Psoas muscle (tissue), 8 donors: ENCODE data around the gene PDSS1. TPM values are rescaled to one million over a fixed set of nuclear protein-coding genes. Genes with fewer than 3 reads are reported as not detected.
A peak's percentile ranks its signal among the peaks of the same experiment; 100 is the strongest.

Experiments
- ATAC-seq, 4 donors: fragments of 200-7000 bp; cut with Tn5 transposase; one replicate each; pipeline ENCODE4 v1.9.1; 2020; ENCODE audit warnings: moderate library complexity in 3 of 4, mild to moderate bottlenecking in 2 of 4
- DNase-seq, 2 donors: peaks; one replicate each; pipeline ENCODE4 v3.0.0-alpha.2; 2020
- H3K27ac ChIP-seq: fragments of 200-600 bp; one replicate; pipeline ENCODE4 v1.8.0; 2022
- H3K27me3 ChIP-seq, 3 donors: fragments of 200-600 bp in 1 of 3; one replicate each; pipeline versions ENCODE4 v1.6.1 to v1.8.0; 2013 to 2022; ENCODE audit warnings: low read length in 2 of 3, mild to moderate bottlenecking in 2 of 3, moderate library complexity in 1 of 3; ENCODE audit not compliant: insufficient read depth in 3 of 3
- H3K36me3 ChIP-seq, 2 donors: fragments of 200-600 bp in 1 of 2; one replicate each; pipeline versions ENCODE4 v1.6.1 to v1.8.0; 2013 to 2022; ENCODE audit warnings: low read depth in 1 of 2, mild to moderate bottlenecking in 1 of 2, moderate library complexity in 1 of 2; ENCODE audit not compliant: insufficient read depth in 1 of 2
- H3K4me1 ChIP-seq: fragments of 200-600 bp; one replicate; pipeline ENCODE4 v1.8.0; 2022
- H3K4me3 ChIP-seq: fragments of 200-600 bp; one replicate; pipeline ENCODE4 v1.8.0; 2022; ENCODE audit warnings: mild to moderate bottlenecking
- H3K9me3 ChIP-seq: fragments of 200-600 bp; one replicate; pipeline ENCODE4 v1.8.0; 2022
- CTCF ChIP-seq: fragments of 200-600 bp; IDR thresholded peaks from one replicate; pipeline ENCODE4 v1.8.0; 2022; ENCODE audit warnings: antibody characterized with exemption
- WGBS, 3 donors: extraction: QIAGEN DNeasy Blood & Tissue Kit; methylation state at CpG; one replicate each; pipeline versions ENCODE4 v1.1.6 to v1.1.7; 2013; 5-methylcytosine and 5-hydroxymethylcytosine counted together
- intact Hi-C, 2 donors: fragments of 100-400 bp; cut with DNase I; formaldehyde crosslinking; loops; one replicate each; pipeline versions ENCODE4 v1.11.0 to v1.14.2; 2022
- polyA plus RNA-seq, 3 donors: library from polyadenylated mRNA; stranded (reverse); fragments of 200-250 nt; gene quantifications; one replicate each; pipeline ENCODE4 v1.2.3, GENCODE V29; 2013
- total RNA-seq, 4 donors: library from RNA; stranded (reverse); fragmentation: NEBNext Ultra II Directional in 2 of 4; extraction: Animal tissue kit (Norgen Biotek cat#: 25700) in 2 of 4; gene quantifications; one replicate each; pipeline versions ENCODE4 v1.2.1 to v1.2.4, GENCODE V29; 2021 to 2023
- donor health status: healthy with polysubstance abuse.
- donor health status: DM: no; HTN: no; CAD: no; lungs with moderate emphysema.
- donor health status: Bipolar disorder and iron deficiency.
- donor health status: healthy.
- donor health status: DM: yes; HTN: yes; CAD: no.
- donor health status: DM: no; HTN: no; CAD: no.
- donor health status: DM: no; HTN: no; CAD: no.
- donor health status: DM: yes; HTN: yes; CAD: no.

PDSS1 gene
- total and polyA plus RNA-seq, 7 donors: 4.3 to 51.9 (median 13.4) TPM

- peak; percentile 85 for TF ChIP-seq CTCF
- Histone ChIP-seq H3K4me3 (no peak overlapping the region), H3K4me1 (no peaks in the 10 kb centered on the region), H3K27ac (no peak overlapping the region), H3K36me3 (peaks cover 2 to 81% of the 10 kb centered on the region in 2 donors), H3K27me3 (no peaks in the 10 kb centered on the region), H3K9me3 (no peaks in the 10 kb centered on the region)
- ATAC-seq (peak in 3 of 4 donors; percentile 36 to 83 (median 59)), DNase-seq (peak; percentile 59 to 77)
- intact Hi-C loops: loop anchor here (2.0 to 5.0 kb wide), 3 partner anchors 136 to 159 kb away; partner anchors contain the start of gene ABI1 (in 1 of the 2)
- WGBS, 3 donors: 49 to 62% (median 53%) methylated on average over 8 of the region's 8 CpGs
These were observed 28.6 kb downstream of the PDSS1 start for GRCh38 chr10:26725837-26726727.

- WGBS, 3 donors: 94 to 100% (median 97%) methylated on average over 1 of the region's 1 CpG
- intact Hi-C loops: loop anchor here (2.0 to 5.0 kb wide), 3 partner anchors 135 to 158 kb away; partner anchors contain the start of gene ABI1 (in 1 of the 2)
- TF ChIP-seq CTCF: no peak
- Histone ChIP-seq H3K9me3 (no peaks in the 10 kb centered on the region), H3K4me3 (no peak overlapping the region), H3K27ac (no peak overlapping the region), H3K36me3 (peaks cover 2 to 83% of the 10 kb centered on the region in 2 donors), H3K4me1 (no peaks in the 10 kb centered on the region), H3K27me3 (no peaks in the 10 kb centered on the region)
- no peak for ATAC-seq
- no peak for DNase-seq
These were observed 29.5 kb downstream of the PDSS1 start for GRCh38 chr10:26727005-26727404.

- Histone ChIP-seq H3K36me3 (peaks cover 0 to 75% of the 10 kb centered on the region in 2 donors), H3K4me1 (no peaks in the 10 kb centered on the region), H3K27ac (no peak overlapping the region), H3K27me3 (no peaks in the 10 kb centered on the region), H3K4me3 (no peak overlapping the region), H3K9me3 (no peaks in the 10 kb centered on the region)
- intact Hi-C loops: loop anchor here in 1 of 2 donors (5.0 kb wide), 1 partner anchor 133 kb away; the partner anchor contains the start of gene ABI1
- TF ChIP-seq CTCF: no peak
- DNase-seq: no peak
- ATAC-seq: no peak
- WGBS, 3 donors: 89 to 96% (median 92%) methylated on average over 7 of the region's 7 CpGs
These were observed 31.5 kb downstream of the PDSS1 start for GRCh38 chr10:26728957-26729356.

- H3K27me3 ChIP-seq: no peaks in the 10 kb centered on the region
- ATAC-seq: no peak
- TF ChIP-seq CTCF: no peak
- 80 to 96% (median 91%) methylated on average over 4 of the region's 4 CpGs for WGBS, 3 donors
- no peak overlapping the region for H3K4me3 ChIP-seq
- no peak for DNase-seq
- peaks cover 0 to 75% of the 10 kb centered on the region in 2 donors for H3K36me3 ChIP-seq
- no peaks in the 10 kb centered on the region for H3K9me3 ChIP-seq
- no peak overlapping the region for H3K27ac ChIP-seq
- intact Hi-C loops: loop anchor here in 1 of 2 donors (5.0 kb wide), 1 partner anchor 133 kb away; the partner anchor contains the start of gene ABI1
- H3K4me1 ChIP-seq: no peaks in the 10 kb centered on the region
These were observed 31.9 kb downstream of the PDSS1 start for GRCh38 chr10:26729395-26729794.
